Measurements from ENCODE around the gene BICRAL. TPM values are rescaled to one million over a fixed set of nuclear protein-coding genes. Genes with fewer than 3 reads are reported as not detected.

Gene BICRAL
- total RNA-seq, 1 donor from 2014 or later, result 21.0 TPM

DNA sequence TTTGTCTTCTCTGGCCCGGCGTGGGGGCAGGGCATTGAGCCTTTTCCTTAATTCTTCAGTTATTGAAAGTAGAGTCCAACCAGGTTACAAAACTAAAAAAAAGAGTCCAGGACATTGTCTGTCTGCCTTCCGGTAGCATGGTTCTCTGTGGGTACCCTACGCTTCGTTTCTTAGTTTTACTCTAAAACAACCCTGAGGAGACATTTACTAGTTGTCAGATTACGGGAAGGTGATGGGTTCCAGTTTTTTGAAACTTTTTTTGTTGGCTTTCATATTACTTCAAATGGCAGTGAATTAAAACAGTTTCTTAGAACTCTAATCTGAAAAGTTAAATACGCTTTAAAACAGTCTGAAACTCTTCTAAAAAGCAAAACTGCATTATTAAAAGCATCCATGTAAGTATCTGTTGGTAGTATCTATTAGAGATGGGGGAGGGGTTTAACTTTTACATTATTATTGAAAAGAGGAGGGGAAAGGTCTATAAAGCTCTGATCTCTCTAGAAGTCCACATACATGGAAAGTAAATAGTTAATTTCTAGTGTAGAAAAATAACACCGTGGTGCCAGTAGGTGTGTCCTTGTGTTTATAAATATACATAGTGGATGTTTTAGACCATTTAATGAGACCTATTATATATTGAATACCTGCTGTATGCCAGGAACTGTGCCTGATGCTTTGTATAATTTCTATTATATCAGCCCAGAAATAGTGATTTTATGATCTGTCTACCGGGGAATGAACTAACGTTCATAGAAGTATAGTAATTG is 2.2 kb downstream of the BICRAL start:
- Histone ChIP-seq H3K27me3 (no peaks in the 10 kb centered on the region), H3K4me1 (peaks cover 40% of the 10 kb centered on the region), H3K4me3 (peak overlapping the region; percentile 95), H3K36me3 (peaks cover 3% of the 10 kb centered on the region), H3K27ac (peak overlapping the region; percentile 100), H3K9me3 (no peaks in the 10 kb centered on the region)
- no peak for DNase-seq
- TF ChIP-seq, protein P1, sequence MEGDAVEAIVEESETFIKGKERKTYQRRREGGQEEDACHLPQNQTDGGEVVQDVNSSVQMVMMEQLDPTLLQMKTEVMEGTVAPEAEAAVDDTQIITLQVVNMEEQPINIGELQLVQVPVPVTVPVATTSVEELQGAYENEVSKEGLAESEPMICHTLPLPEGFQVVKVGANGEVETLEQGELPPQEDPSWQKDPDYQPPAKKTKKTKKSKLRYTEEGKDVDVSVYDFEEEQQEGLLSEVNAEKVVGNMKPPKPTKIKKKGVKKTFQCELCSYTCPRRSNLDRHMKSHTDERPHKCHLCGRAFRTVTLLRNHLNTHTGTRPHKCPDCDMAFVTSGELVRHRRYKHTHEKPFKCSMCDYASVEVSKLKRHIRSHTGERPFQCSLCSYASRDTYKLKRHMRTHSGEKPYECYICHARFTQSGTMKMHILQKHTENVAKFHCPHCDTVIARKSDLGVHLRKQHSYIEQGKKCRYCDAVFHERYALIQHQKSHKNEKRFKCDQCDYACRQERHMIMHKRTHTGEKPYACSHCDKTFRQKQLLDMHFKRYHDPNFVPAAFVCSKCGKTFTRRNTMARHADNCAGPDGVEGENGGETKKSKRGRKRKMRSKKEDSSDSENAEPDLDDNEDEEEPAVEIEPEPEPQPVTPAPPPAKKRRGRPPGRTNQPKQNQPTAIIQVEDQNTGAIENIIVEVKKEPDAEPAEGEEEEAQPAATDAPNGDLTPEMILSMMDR (IDR thresholded peaks at IDR 0.05), result no peak
- no peak for ATAC-seq
- intact Hi-C loops (cut with DNase I), result no loop called here

DNA sequence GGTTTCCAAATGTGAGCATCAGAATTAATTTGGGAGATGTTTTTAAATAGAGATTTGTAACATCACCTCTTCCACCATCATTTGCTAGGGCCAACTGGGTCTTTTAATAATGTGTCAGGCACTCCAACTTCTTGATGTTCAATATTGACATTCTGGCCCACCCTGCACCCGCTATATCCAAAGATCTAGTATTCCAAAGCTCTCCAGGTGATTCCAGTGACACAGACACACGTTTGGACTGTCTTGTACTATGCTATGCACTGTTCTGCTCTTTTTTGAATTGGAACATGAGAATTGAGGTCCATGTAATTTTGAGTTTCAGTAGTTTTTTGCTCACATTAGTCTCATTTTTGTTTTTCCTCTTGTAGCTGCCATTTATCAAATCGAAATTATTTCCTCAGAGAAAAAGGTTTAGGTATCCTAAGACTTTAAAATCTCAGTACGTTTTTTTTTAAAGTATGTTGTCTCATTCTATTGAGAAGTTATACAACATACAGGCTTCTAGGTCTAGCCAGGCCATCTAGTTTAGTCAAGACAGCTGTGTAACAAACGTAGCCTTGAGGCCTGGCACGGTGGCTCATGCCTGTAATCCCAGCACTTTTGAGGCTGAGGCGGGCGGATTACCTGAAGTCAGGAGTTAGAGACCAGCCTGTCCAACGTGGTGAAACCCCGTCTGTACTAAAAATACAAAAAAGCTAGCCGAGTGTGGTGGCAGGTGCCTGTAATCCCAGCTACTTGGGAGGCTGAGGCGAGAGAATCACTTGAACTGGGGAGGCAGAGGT is 3.1 kb downstream of the BICRAL start:
- Histone ChIP-seq H3K27ac (peak overlapping the region; percentile 100), H3K27me3 (no peaks in the 10 kb centered on the region), H3K4me3 (peak overlapping the region; percentile 95), H3K9me3 (no peaks in the 10 kb centered on the region), H3K4me1 (peaks cover 49% of the 10 kb centered on the region), H3K36me3 (peaks cover 3% of the 10 kb centered on the region)
- intact Hi-C loops (cut with DNase I), result no loop called here
- TF ChIP-seq, protein P1 (IDR thresholded peaks at IDR 0.05), result no peak
- ATAC-seq (no peak), DNase-seq (no peak)

DNA sequence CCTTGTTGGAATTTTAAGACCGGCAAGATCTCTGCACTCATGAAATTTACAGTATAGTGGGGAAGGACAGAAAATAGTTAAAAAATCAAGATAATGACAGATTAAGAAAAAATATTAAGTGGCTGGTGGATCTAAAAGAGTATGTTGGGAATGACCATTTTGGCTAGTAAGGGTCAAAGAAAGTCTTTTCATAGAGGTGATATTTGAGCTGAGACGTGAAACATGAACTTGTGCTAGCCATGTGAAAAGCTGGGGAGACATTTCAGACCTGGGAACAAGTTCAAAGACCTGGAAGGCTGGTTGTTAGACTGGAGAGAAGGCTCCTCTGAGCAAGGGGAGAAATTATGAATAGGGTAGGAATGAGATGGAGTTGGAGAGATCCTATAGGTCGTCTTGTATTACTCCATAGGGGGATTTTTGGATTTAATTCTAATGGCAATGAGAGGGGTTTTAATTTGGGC is 4.7 kb downstream of the BICRAL start:
- H3K4me3 ChIP-seq, result peak overlapping the region; percentile 14
- no peak for ATAC-seq
- H3K27ac ChIP-seq, result peak overlapping the region; percentile 42
- TF ChIP-seq, protein P1 (IDR thresholded peaks at IDR 0.05), result no peak
- H3K4me1 ChIP-seq, result peaks cover 53% of the 10 kb centered on the region
- intact Hi-C loops (cut with DNase I), result no loop called here
- peaks cover 3% of the 10 kb centered on the region for H3K36me3 ChIP-seq
- no peak for DNase-seq
- H3K9me3 ChIP-seq, result no peaks in the 10 kb centered on the region
- H3K27me3 ChIP-seq, result no peaks in the 10 kb centered on the region

DNA sequence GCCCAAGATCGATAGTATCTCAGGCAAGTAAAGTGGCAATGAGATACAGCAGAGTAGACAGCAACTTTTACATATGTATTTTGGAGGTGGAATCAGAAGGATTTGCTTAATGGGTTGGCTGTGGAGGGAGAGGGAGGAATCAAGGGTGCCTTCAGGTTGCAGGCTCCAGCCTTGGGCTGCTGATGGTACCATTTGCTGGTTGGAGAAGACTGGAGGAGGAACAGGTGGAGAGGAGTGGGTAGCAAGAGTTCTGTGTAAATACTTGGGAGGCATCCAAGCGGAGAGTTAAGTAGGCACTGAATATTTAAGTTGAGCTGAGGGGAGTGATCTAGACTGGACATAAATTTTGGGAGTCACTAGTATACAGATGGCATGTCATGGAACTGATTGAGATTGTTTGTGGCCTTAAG is 5.2 kb downstream of the BICRAL start:
- intact Hi-C loops (cut with DNase I), result no loop called here
- ATAC-seq (no peak), DNase-seq (no peak)
- no peak overlapping the region for H3K4me3 ChIP-seq
- no peaks in the 10 kb centered on the region for H3K9me3 ChIP-seq
- H3K27ac ChIP-seq, result peak overlapping the region; percentile 42
- H3K27me3 ChIP-seq, result no peaks in the 10 kb centered on the region
- H3K4me1 ChIP-seq, result peaks cover 53% of the 10 kb centered on the region
- TF ChIP-seq, protein P1 (IDR thresholded peaks at IDR 0.05), result no peak
- peaks cover 3% of the 10 kb centered on the region for H3K36me3 ChIP-seq

DNA sequence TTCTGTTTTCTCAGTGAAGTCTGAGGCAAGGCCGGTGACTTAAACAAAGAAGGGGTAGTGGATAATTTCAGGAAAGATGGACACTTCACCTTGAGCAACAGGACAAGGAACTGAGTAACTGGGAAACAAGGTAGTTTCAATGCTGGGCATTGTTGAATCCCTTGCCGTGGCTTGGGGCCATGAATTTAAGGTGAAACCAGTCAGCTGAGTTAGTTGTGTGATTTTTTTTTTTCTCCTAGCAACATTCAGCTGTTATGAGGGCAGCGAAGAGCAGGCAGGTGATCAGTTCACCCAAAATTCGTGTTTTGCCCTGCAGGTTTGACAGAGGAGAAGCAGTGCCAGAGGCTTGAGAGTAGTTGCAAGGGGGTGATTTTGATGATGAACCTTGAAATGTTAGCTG is 6.8 kb downstream of the BICRAL start:
- TF ChIP-seq, protein P1 (IDR thresholded peaks at IDR 0.05), result no peak
- peaks cover 53% of the 10 kb centered on the region for H3K4me1 ChIP-seq
- H3K27me3 ChIP-seq, result no peaks in the 10 kb centered on the region
- DNase-seq (no peak), ATAC-seq (no peak)
- no peak overlapping the region for H3K27ac ChIP-seq
- H3K9me3 ChIP-seq, result no peaks in the 10 kb centered on the region
- intact Hi-C loops (cut with DNase I), result no loop called here
- H3K36me3 ChIP-seq, result peaks cover 3% of the 10 kb centered on the region
- no peak overlapping the region for H3K4me3 ChIP-seq
